ENCODE results near the gene RABGAP1L. TPM values are rescaled to one million over a fixed set of nuclear protein-coding genes. Genes with fewer than 3 reads are reported as not detected.

RABGAP1L gene
- total RNA-seq, 2 experiments from 2014 or later: 47.4 to 53.3 TPM

- no peaks in the 10 kb centered on the region for H3K27me3 Mint-ChIP-seq
- no peak overlapping the region for H3K27ac Mint-ChIP-seq
- ChIA-PET POLR2A (no interaction called here), CTCF (no interaction called here)
- no peaks in the 10 kb centered on the region for H3K9me3 Mint-ChIP-seq
- no peak for DNase-seq
- H3K4me3 Mint-ChIP-seq: no peak overlapping the region
- no peaks in the 10 kb centered on the region for H3K36me3 Mint-ChIP-seq (ENCODE audit: low read depth)
- H3K4me1 Mint-ChIP-seq: peaks cover 12% of the 10 kb centered on the region
These were observed 609.6 kb downstream of the RABGAP1L start for GRCh38 chr1:174768949-174769348.

GRCh38 chr1:174769961-174770549, 610.7 kb downstream of the RABGAP1L start:
- ChIA-PET CTCF (no interaction called here), POLR2A (no interaction called here)
- Mint-ChIP-seq H3K27me3 (no peaks in the 10 kb centered on the region), H3K4me3 (no peak overlapping the region), H3K9me3 (no peaks in the 10 kb centered on the region), H3K4me1 (peaks cover 12% of the 10 kb centered on the region), H3K36me3 (ENCODE audit: low read depth) (no peaks in the 10 kb centered on the region), H3K27ac (no peak overlapping the region)
- DNase-seq: peak; percentile 53

- ChIA-PET CTCF (no interaction called here), POLR2A (no interaction called here)
- H3K4me1 Mint-ChIP-seq: peaks cover 3% of the 10 kb centered on the region
- H3K4me3 Mint-ChIP-seq: no peak overlapping the region
- H3K36me3 Mint-ChIP-seq (ENCODE audit: low read depth): no peaks in the 10 kb centered on the region
- H3K9me3 Mint-ChIP-seq: no peaks in the 10 kb centered on the region
- no peaks in the 10 kb centered on the region for H3K27me3 Mint-ChIP-seq
- no peak for DNase-seq
- H3K27ac Mint-ChIP-seq: no peak overlapping the region
These were observed 616.3 kb downstream of the RABGAP1L start for GRCh38 chr1:174775621-174776020.

- H3K4me1 Mint-ChIP-seq: peaks cover 3% of the 10 kb centered on the region
- no peak overlapping the region for H3K4me3 Mint-ChIP-seq
- H3K27me3 Mint-ChIP-seq: no peaks in the 10 kb centered on the region
- H3K9me3 Mint-ChIP-seq: peaks cover 2% of the 10 kb centered on the region
- POLR2A ChIA-PET: no interaction called here
- CTCF ChIA-PET: interaction anchor here (1.2 kb wide), 1 partner anchor 202 kb away, joined by 3 read pairs; no protein-coding TSS in a partner anchor
- DNase-seq: no peak
- H3K27ac Mint-ChIP-seq: no peak overlapping the region
- no peaks in the 10 kb centered on the region for H3K36me3 Mint-ChIP-seq (ENCODE audit: low read depth)
These were observed 617.9 kb downstream of the RABGAP1L start for GRCh38 chr1:174777262-174777661.

GRCh38 chr1:174785510-174785909, 626.2 kb downstream of the RABGAP1L start:
- DNase-seq: no peak
- POLR2A ChIA-PET: no interaction called here
- Mint-ChIP-seq H3K36me3 (ENCODE audit: low read depth) (no peaks in the 10 kb centered on the region), H3K27me3 (no peaks in the 10 kb centered on the region), H3K4me1 (peaks cover 11% of the 10 kb centered on the region), H3K9me3 (peaks cover 9% of the 10 kb centered on the region), H3K27ac (no peak overlapping the region), H3K4me3 (no peak overlapping the region)
- CTCF ChIA-PET: interaction anchor here (1.6 kb wide), 1 partner anchor 14 kb away, joined by 4 read pairs; no protein-coding TSS in a partner anchor

GRCh38 chr1:174786358-174786757, 627.0 kb downstream of the RABGAP1L start:
- Mint-ChIP-seq H3K4me3 (no peak overlapping the region), H3K36me3 (ENCODE audit: low read depth) (no peaks in the 10 kb centered on the region), H3K27ac (no peak overlapping the region), H3K4me1 (peaks cover 11% of the 10 kb centered on the region), H3K9me3 (peaks cover 9% of the 10 kb centered on the region), H3K27me3 (no peaks in the 10 kb centered on the region)
- ChIA-PET CTCF (interaction anchor here (1.6 kb wide), 1 partner anchor 13 kb away, joined by 4 read pairs; no protein-coding TSS in a partner anchor), POLR2A (no interaction called here)
- DNase-seq: no peak

GRCh38 chr1:174786760-174787159, 627.4 kb downstream of the RABGAP1L start:
- no peak overlapping the region for H3K27ac Mint-ChIP-seq
- H3K27me3 Mint-ChIP-seq: no peaks in the 10 kb centered on the region
- ChIA-PET POLR2A (no interaction called here), CTCF (interaction anchor here (0.6 to 1.6 kb wide), 2 partner anchors 13 to 1265 kb away, joined by 3 to 4 read pairs; no protein-coding TSS in a partner anchor)
- peaks cover 11% of the 10 kb centered on the region for H3K4me1 Mint-ChIP-seq
- no peaks in the 10 kb centered on the region for H3K36me3 Mint-ChIP-seq (ENCODE audit: low read depth)
- DNase-seq: no peak
- H3K9me3 Mint-ChIP-seq: peaks cover 8% of the 10 kb centered on the region
- no peak overlapping the region for H3K4me3 Mint-ChIP-seq

GRCh38 chr1:174788981-174789380, 629.7 kb downstream of the RABGAP1L start:
- no peaks in the 10 kb centered on the region for H3K27me3 Mint-ChIP-seq
- H3K9me3 Mint-ChIP-seq: no peaks in the 10 kb centered on the region
- no peak for DNase-seq
- ChIA-PET CTCF (interaction anchor here (1.0 kb wide), 1 partner anchor 10 kb away, joined by 3 read pairs; no protein-coding TSS in a partner anchor), POLR2A (no interaction called here)
- peaks cover 15% of the 10 kb centered on the region for H3K4me1 Mint-ChIP-seq
- no peak overlapping the region for H3K4me3 Mint-ChIP-seq
- H3K36me3 Mint-ChIP-seq (ENCODE audit: low read depth): no peaks in the 10 kb centered on the region
- no peak overlapping the region for H3K27ac Mint-ChIP-seq

- Mint-ChIP-seq H3K27me3 (no peaks in the 10 kb centered on the region), H3K9me3 (no peaks in the 10 kb centered on the region), H3K4me1 (peaks cover 15% of the 10 kb centered on the region), H3K27ac (no peak overlapping the region), H3K36me3 (ENCODE audit: low read depth) (no peaks in the 10 kb centered on the region), H3K4me3 (no peak overlapping the region)
- ChIA-PET CTCF (interaction anchor here (1.0 kb wide), 1 partner anchor 10 kb away, joined by 3 read pairs; no protein-coding TSS in a partner anchor), POLR2A (no interaction called here)
- no peak for DNase-seq
These were observed 630.1 kb downstream of the RABGAP1L start for GRCh38 chr1:174789399-174789798.

GRCh38 chr1:174791863-174792262, 632.5 kb downstream of the RABGAP1L start:
- H3K36me3 Mint-ChIP-seq (ENCODE audit: low read depth): no peaks in the 10 kb centered on the region
- H3K27me3 Mint-ChIP-seq: no peaks in the 10 kb centered on the region
- no peak for DNase-seq
- H3K4me1 Mint-ChIP-seq: peaks cover 13% of the 10 kb centered on the region
- no peaks in the 10 kb centered on the region for H3K9me3 Mint-ChIP-seq
- ChIA-PET CTCF (interaction anchor here (0.9 kb wide), 1 partner anchor 12 kb away, joined by 3 read pairs; no protein-coding TSS in a partner anchor), POLR2A (no interaction called here)
- H3K4me3 Mint-ChIP-seq: no peak overlapping the region
- no peak overlapping the region for H3K27ac Mint-ChIP-seq

- Mint-ChIP-seq H3K9me3 (no peaks in the 10 kb centered on the region), H3K4me1 (peaks cover 5% of the 10 kb centered on the region), H3K36me3 (ENCODE audit: low read depth) (no peaks in the 10 kb centered on the region), H3K4me3 (no peak overlapping the region), H3K27ac (no peak overlapping the region), H3K27me3 (no peaks in the 10 kb centered on the region)
- no peak for DNase-seq
- ChIA-PET CTCF (interaction anchor here (0.6 kb wide), 1 partner anchor 21 kb away, joined by 5 read pairs; no protein-coding TSS in a partner anchor), POLR2A (no interaction called here)
These were observed 635.5 kb downstream of the RABGAP1L start for GRCh38 chr1:174794861-174795260.

- CTCF ChIA-PET: no interaction called here
These were observed 636.5 kb downstream of the RABGAP1L start for GRCh38 chr1:174795806-174796205.

GRCh38 chr1:174797398-174797797, 638.1 kb downstream of the RABGAP1L start:
- ChIA-PET POLR2A (no interaction called here), CTCF (interaction anchor here (0.6 to 1.3 kb wide), 3 partner anchors 13 to 999 kb away, joined by 3 to 4 read pairs (median 4); no protein-coding TSS in a partner anchor)
- no peak for DNase-seq
- H3K27me3 Mint-ChIP-seq: no peaks in the 10 kb centered on the region
- H3K36me3 Mint-ChIP-seq (ENCODE audit: low read depth): no peaks in the 10 kb centered on the region
- no peaks in the 10 kb centered on the region for H3K9me3 Mint-ChIP-seq
- no peak overlapping the region for H3K4me3 Mint-ChIP-seq
- peaks cover 6% of the 10 kb centered on the region for H3K4me1 Mint-ChIP-seq
- no peak overlapping the region for H3K27ac Mint-ChIP-seq

More at GRCh38 chr1:174795806-174796205, 636.5 kb downstream of the RABGAP1L start:
- H3K9me3 Mint-ChIP-seq: no peaks in the 10 kb centered on the region
- no peaks in the 10 kb centered on the region for H3K36me3 Mint-ChIP-seq (ENCODE audit: low read depth)
- H3K27ac Mint-ChIP-seq: no peak overlapping the region
- peaks cover 5% of the 10 kb centered on the region for H3K4me1 Mint-ChIP-seq
- POLR2A ChIA-PET: no interaction called here
- H3K27me3 Mint-ChIP-seq: no peaks in the 10 kb centered on the region
- DNase-seq: no peak
- H3K4me3 Mint-ChIP-seq: no peak overlapping the region

- H3K27ac Mint-ChIP-seq: no peak overlapping the region
- DNase-seq: no peak
- no peaks in the 10 kb centered on the region for H3K9me3 Mint-ChIP-seq
- H3K27me3 Mint-ChIP-seq: no peaks in the 10 kb centered on the region
- no peak overlapping the region for H3K4me3 Mint-ChIP-seq
- H3K4me1 Mint-ChIP-seq: peaks cover 12% of the 10 kb centered on the region
- ChIA-PET CTCF (interaction anchor here (0.6 to 1.7 kb wide), 11 partner anchors 10 to 712 kb away, joined by 3 to 7 read pairs (median 3); partner anchors contain the start of gene CACYBP), POLR2A (interaction anchor here (0.9 to 1.1 kb wide), 6 partner anchors 11 to 201 kb away, joined by 3 to 6 read pairs (median 4); partner anchors contain the start of gene CACYBP)
- no peaks in the 10 kb centered on the region for H3K36me3 Mint-ChIP-seq (ENCODE audit: low read depth)
These were observed 639.8 kb downstream of the RABGAP1L start for GRCh38 chr1:174799136-174799479.
